ENCODE measurements around the gene LAMA4. TPM values are rescaled to one million over a fixed set of nuclear protein-coding genes. Genes with fewer than 3 reads are reported as not detected.

The LAMA4 gene
- total RNA-seq, 2 donors from 2014 or later = not detected

DNA sequence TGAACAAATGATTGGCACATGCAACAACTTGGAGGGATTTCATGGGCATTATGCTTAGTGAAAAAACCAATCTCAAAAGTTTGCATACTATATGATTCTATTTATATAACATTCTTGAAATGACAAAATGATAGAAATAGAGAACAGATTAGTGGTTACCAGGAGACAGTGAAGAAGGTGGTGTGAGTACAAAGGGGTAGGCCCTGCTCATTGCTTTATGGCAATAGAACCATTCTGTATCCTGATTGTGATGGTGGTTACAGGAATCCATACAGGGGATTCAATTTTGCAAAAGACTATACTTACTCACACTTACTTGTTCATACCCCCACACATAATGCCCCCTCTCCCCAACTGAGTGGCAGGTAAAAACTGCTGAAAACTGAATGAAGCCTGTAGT, 30.2 kb upstream of the LAMA4 start:
- Mint-ChIP-seq H3K9me3 (no peaks in the 10 kb centered on the region), H3K4me1 (peaks cover 9% of the 10 kb centered on the region), H3K4me3 (no peak overlapping the region), H3K36me3 (ENCODE audit: low read depth) (peaks cover 5% of the 10 kb centered on the region), H3K27ac (no peak overlapping the region), H3K27me3 (peaks cover 33% of the 10 kb centered on the region)
- ATAC-seq (replicated peaks) = peak; percentile 15

- ATAC-seq (replicated peaks) = no peak
- H3K4me3 Mint-ChIP-seq = no peak overlapping the region
Measured at GRCh38 chr6:112283621-112284020, 29.3 kb upstream of the LAMA4 start.

GRCh38 chr6:112281821-112282615, 27.7 kb upstream of the LAMA4 start:
- peaks cover 33% of the 10 kb centered on the region for H3K27me3 Mint-ChIP-seq
- H3K27ac Mint-ChIP-seq = no peak overlapping the region
- no peak for ATAC-seq (replicated peaks)
- H3K4me3 Mint-ChIP-seq = no peak overlapping the region
- peaks cover 5% of the 10 kb centered on the region for H3K36me3 Mint-ChIP-seq (ENCODE audit: low read depth)
- peaks cover 9% of the 10 kb centered on the region for H3K4me1 Mint-ChIP-seq
- no peaks in the 10 kb centered on the region for H3K9me3 Mint-ChIP-seq

More at GRCh38 chr6:112283621-112284020, 29.3 kb upstream of the LAMA4 start:
- Mint-ChIP-seq H3K27ac (no peak overlapping the region), H3K4me1 (peaks cover 9% of the 10 kb centered on the region), H3K27me3 (peaks cover 25% of the 10 kb centered on the region), H3K9me3 (no peaks in the 10 kb centered on the region), H3K36me3 (ENCODE audit: low read depth) (peaks cover 5% of the 10 kb centered on the region)

- no peak overlapping the region for H3K27ac Mint-ChIP-seq
- no peaks in the 10 kb centered on the region for H3K36me3 Mint-ChIP-seq (ENCODE audit: low read depth)
- H3K27me3 Mint-ChIP-seq = peaks cover 33% of the 10 kb centered on the region
- no peak overlapping the region for H3K4me3 Mint-ChIP-seq
- ATAC-seq (replicated peaks) = no peak
- H3K9me3 Mint-ChIP-seq = no peaks in the 10 kb centered on the region
- H3K4me1 Mint-ChIP-seq = no peaks in the 10 kb centered on the region
Measured at GRCh38 chr6:112279031-112279935, 24.9 kb upstream of the LAMA4 start.

DNA sequence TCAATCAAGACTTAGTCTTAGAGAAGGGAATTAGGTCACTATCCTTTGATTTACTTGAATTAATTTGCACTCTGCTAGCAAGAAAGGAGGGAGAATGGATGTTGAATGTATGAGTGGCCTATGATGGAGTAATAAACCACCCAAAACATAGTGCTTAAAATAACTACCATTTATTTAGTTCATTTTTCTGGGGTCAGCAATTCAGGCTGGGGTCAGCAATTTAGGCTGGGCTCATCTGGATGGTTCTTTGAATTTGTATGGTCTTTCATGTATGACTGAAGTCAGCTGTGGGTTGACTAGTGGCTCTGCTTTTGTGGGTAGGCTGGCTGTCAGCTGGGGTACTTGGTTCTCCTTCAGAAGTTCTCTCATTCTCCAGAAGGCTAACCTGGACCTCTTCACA, 21.0 kb upstream of the LAMA4 start:
- Mint-ChIP-seq H3K9me3 (no peaks in the 10 kb centered on the region), H3K27ac (no peak overlapping the region), H3K4me3 (no peak overlapping the region), H3K36me3 (ENCODE audit: low read depth) (no peaks in the 10 kb centered on the region), H3K4me1 (no peaks in the 10 kb centered on the region), H3K27me3 (peaks cover 21% of the 10 kb centered on the region)
- ATAC-seq (replicated peaks) = no peak

DNA sequence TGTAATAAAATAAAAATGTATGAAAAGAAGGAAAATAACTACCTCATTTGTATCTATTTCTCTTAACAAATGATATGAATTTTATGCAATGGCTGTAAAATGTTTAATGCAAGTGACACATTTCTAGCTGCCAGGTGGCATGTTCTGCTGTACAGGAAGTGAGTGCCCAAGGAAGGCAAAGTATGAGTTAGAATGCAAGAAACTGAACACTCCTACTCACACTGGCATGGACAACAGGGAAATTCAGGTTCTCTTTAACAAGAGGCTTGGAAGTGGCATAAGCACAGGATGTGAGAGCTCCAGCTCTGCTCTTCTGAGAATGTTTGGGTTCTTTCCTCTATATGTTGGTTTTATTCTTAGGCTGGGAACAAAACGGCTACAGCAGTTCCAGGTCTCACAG, 20.4 kb upstream of the LAMA4 start:
- H3K27me3 Mint-ChIP-seq = peaks cover 18% of the 10 kb centered on the region
- H3K4me1 Mint-ChIP-seq = no peaks in the 10 kb centered on the region
- no peak overlapping the region for H3K27ac Mint-ChIP-seq
- no peak for ATAC-seq (replicated peaks)
- no peak overlapping the region for H3K4me3 Mint-ChIP-seq
- H3K9me3 Mint-ChIP-seq = no peaks in the 10 kb centered on the region
- H3K36me3 Mint-ChIP-seq (ENCODE audit: low read depth) = no peaks in the 10 kb centered on the region

DNA sequence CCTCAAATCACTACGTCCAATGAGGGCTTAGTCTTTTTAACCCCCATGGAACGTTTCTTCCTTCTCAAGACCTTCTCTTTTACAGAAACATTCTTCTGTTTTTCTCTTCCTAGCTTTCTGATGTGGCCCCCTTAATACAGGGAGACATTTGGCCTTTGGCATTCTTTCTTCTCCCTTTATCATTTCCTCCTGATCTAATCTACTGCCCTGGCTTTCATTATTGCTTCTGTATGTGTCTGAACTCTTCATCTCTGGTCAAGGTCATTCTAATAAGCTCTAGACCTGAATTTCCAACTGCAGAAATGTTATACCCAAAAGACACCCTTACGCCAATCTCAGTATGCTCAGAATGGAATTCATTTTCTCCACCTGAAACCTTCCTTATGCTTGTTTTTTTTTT, 18.4 kb upstream of the LAMA4 start:
- no peak overlapping the region for H3K27ac Mint-ChIP-seq
- H3K36me3 Mint-ChIP-seq (ENCODE audit: low read depth) = no peaks in the 10 kb centered on the region
- H3K4me1 Mint-ChIP-seq = no peaks in the 10 kb centered on the region
- no peak for ATAC-seq (replicated peaks)
- peaks cover 13% of the 10 kb centered on the region for H3K27me3 Mint-ChIP-seq
- H3K4me3 Mint-ChIP-seq = no peak overlapping the region
- no peaks in the 10 kb centered on the region for H3K9me3 Mint-ChIP-seq

DNA sequence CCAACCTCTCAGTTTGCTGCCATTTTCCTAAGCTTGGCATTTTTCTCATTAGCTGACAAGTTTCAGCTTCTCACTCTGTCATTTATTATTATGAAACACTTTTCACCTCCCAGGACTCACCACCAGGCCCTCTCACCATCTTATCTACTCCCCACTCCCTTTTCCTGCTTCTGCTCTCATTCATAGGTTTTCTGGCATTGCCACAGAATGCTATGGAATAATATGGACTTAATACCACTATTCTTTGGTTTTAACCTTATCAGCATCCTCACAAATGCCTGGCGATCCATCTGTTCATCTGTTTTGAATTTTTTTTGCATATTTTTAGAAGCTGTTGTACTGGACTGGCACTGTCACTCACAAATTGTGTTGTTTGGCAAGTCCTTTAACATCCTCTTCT, 16.4 kb upstream of the LAMA4 start:
- no peaks in the 10 kb centered on the region for H3K36me3 Mint-ChIP-seq (ENCODE audit: low read depth)
- ATAC-seq (replicated peaks) = no peak
- no peak overlapping the region for H3K4me3 Mint-ChIP-seq
- H3K4me1 Mint-ChIP-seq = no peaks in the 10 kb centered on the region
- H3K9me3 Mint-ChIP-seq = no peaks in the 10 kb centered on the region
- peaks cover 3% of the 10 kb centered on the region for H3K27me3 Mint-ChIP-seq
- H3K27ac Mint-ChIP-seq = no peak overlapping the region

- no peak overlapping the region for H3K27ac Mint-ChIP-seq
- no peak for ATAC-seq (replicated peaks)
Measured at GRCh38 chr6:112269979-112270566, 15.7 kb upstream of the LAMA4 start.

GRCh38 chr6:112269114-112269513, 14.7 kb upstream of the LAMA4 start:
- no peaks in the 10 kb centered on the region for H3K9me3 Mint-ChIP-seq
- no peaks in the 10 kb centered on the region for H3K4me1 Mint-ChIP-seq
- ATAC-seq (replicated peaks) = no peak
- no peak overlapping the region for H3K27ac Mint-ChIP-seq
- H3K27me3 Mint-ChIP-seq = peaks cover 6% of the 10 kb centered on the region
- no peak overlapping the region for H3K4me3 Mint-ChIP-seq
- no peaks in the 10 kb centered on the region for H3K36me3 Mint-ChIP-seq (ENCODE audit: low read depth)

More at GRCh38 chr6:112269979-112270566, 15.7 kb upstream of the LAMA4 start:
- Mint-ChIP-seq H3K4me3 (no peak overlapping the region), H3K27me3 (peaks cover 3% of the 10 kb centered on the region), H3K9me3 (no peaks in the 10 kb centered on the region), H3K36me3 (ENCODE audit: low read depth) (no peaks in the 10 kb centered on the region), H3K4me1 (no peaks in the 10 kb centered on the region)

DNA sequence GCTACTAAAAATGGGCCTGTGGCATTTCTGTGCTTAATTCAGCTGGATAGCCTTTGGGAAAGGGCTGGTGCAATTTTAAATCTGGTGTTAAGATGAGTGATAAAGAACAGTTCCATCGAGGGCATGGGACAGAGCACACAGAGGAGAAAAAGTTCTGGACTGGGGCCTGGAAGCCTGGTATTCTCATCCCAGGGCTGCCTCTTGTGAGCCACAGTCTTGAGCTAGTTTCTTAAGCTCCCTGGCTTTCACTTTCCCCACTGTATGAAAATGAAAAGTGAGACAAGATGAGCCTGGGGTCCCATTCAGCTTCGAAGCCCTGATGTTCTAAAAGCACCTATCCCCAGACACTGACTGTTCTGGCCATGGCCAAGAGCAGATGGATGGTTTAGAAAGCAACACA, 14.3 kb upstream of the LAMA4 start:
- Mint-ChIP-seq H3K36me3 (ENCODE audit: low read depth) (no peaks in the 10 kb centered on the region), H3K27me3 (peaks cover 4% of the 10 kb centered on the region)
- no peak for ATAC-seq (replicated peaks)

GRCh38 chr6:112268019-112268418, 13.7 kb upstream of the LAMA4 start:
- H3K4me3 Mint-ChIP-seq = no peak overlapping the region
- H3K27ac Mint-ChIP-seq = no peak overlapping the region
- no peaks in the 10 kb centered on the region for H3K36me3 Mint-ChIP-seq (ENCODE audit: low read depth)
- no peaks in the 10 kb centered on the region for H3K4me1 Mint-ChIP-seq
- H3K9me3 Mint-ChIP-seq = no peaks in the 10 kb centered on the region
- H3K27me3 Mint-ChIP-seq = peaks cover 3% of the 10 kb centered on the region
- ATAC-seq (replicated peaks) = no peak

More for the DNA sequence above, 14.3 kb upstream of the LAMA4 start:
- Mint-ChIP-seq H3K4me3 (no peak overlapping the region), H3K9me3 (no peaks in the 10 kb centered on the region), H3K4me1 (no peaks in the 10 kb centered on the region), H3K27ac (no peak overlapping the region)

GRCh38 chr6:112266331-112266730, 12.0 kb upstream of the LAMA4 start:
- no peaks in the 10 kb centered on the region for H3K9me3 Mint-ChIP-seq
- H3K27ac Mint-ChIP-seq = no peak overlapping the region
- H3K27me3 Mint-ChIP-seq = peaks cover 3% of the 10 kb centered on the region
- no peak overlapping the region for H3K4me3 Mint-ChIP-seq
- no peak for ATAC-seq (replicated peaks)
- H3K36me3 Mint-ChIP-seq (ENCODE audit: low read depth) = no peaks in the 10 kb centered on the region
- H3K4me1 Mint-ChIP-seq = no peaks in the 10 kb centered on the region

DNA sequence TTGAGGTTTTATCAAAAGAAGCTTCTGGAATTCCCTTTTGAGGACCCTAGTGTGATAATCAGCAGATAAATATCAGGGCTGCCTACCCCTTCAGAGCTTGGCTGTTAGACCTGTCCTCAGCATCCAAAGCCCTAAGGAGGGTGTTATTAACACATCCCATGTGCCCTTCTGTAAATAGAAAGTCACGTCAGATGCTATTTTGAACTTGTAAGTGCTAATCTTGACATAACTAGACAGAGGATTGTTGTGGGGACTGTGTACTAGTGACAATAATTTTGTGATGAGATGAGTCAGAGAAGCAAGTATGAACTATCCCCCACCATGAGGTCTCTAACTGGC, 4.9 kb upstream of the LAMA4 start:
- Mint-ChIP-seq H3K27ac (no peak overlapping the region), H3K4me1 (peaks cover 5% of the 10 kb centered on the region), H3K27me3 (peaks cover 27% of the 10 kb centered on the region), H3K4me3 (no peak overlapping the region), H3K9me3 (no peaks in the 10 kb centered on the region), H3K36me3 (ENCODE audit: low read depth) (no peaks in the 10 kb centered on the region)
- no peak for ATAC-seq (replicated peaks)

Data from activated T-helper 17 cell treated with anti-CD3 and anti-CD28 coated beads, Interleukin-2, amount 50 U/mL, for 72 hours (primary cell).